Right lobe of liver (tissue), 6 donors: ENCODE results near the gene COPG2. TPM values are rescaled to one million over a fixed set of nuclear protein-coding genes. Genes with fewer than 3 reads are reported as not detected.
"Not testable (repeated sequence)": the region's sequence is repeated elsewhere in the genome, so short reads cannot be mapped to it uniquely, and the experiment has no call there.

Experiments used
- ATAC-seq, 4 donors: fragments of 200-7000 bp; cut with Tn5 transposase; one replicate each; pipeline ENCODE4 v1.9.1; 2020; ENCODE audit warnings: mild to moderate bottlenecking in 4 of 4, moderate library complexity in 4 of 4
- DNase-seq, 3 donors: peaks; one replicate each; pipeline ENCODE4 v3.0.0-alpha.2; 2020
- H3K27ac ChIP-seq, 3 donors: fragments of 200-600 bp; one replicate each; pipeline ENCODE4 v1.8.0; 2022
- H3K27me3 ChIP-seq, 2 donors: fragments of 200-600 bp; one replicate each; pipeline ENCODE4 v1.8.0; 2022
- H3K36me3 ChIP-seq, 4 donors: fragments of 200-600 bp; sonication (generic) in 1 of 4; one replicate each; pipeline versions ENCODE4 v1.5.1 to v1.8.0; 2017 to 2022; ENCODE audit warnings: control low read depth in 1 of 4
- H3K4me1 ChIP-seq, 4 donors: fragments of 200-600 bp; sonication (generic) in 1 of 4; one replicate each; pipeline versions ENCODE4 v1.5.1 to v1.8.0; 2017 to 2022; ENCODE audit warnings: control low read depth in 1 of 4
- H3K4me3 ChIP-seq, 3 donors: fragments of 200-600 bp; one replicate each; pipeline ENCODE4 v1.8.0; 2022
- H3K9me3 ChIP-seq, 4 donors: fragments of 200-600 bp; sonication (generic) in 1 of 4; one replicate each; pipeline versions ENCODE4 v1.5.1 to v1.8.0; 2017 to 2022; ENCODE audit warnings: control low read depth in 1 of 4
- POLR2A ChIP-seq: fragments of 450-650 bp; IDR thresholded peaks from one replicate; pipeline ENCODE4 v1.6.1; 2017; ENCODE audit warnings: antibody characterized with exemption, mild to moderate bottlenecking
- WGBS: methylation state at CpG from one replicate; pipeline ENCODE4 v1.1.6; 2018; ENCODE audit warnings: low coverage, low lambda C conversion rate; ENCODE audit not compliant: insufficient coverage; ENCODE audit errors: missing lambda C conversion rate; 5-methylcytosine and 5-hydroxymethylcytosine counted together
- intact Hi-C, 2 donors: fragments of 100-400 bp; cut with DNase I; formaldehyde crosslinking; loops; one replicate each; pipeline versions ENCODE4 v1.11.2 to v1.14.1; 2022
- total RNA-seq, 6 experiments: library from RNA; depleted of rRNA in 2 of 6; stranded (reverse); fragments of >200 nt in 2 of 6; fragmentation: NEBNext Ultra II Directional in 3 of 6; extraction: Animal tissue kit (Norgen Biotek cat#: 25700) in 3 of 6; gene quantifications; one replicate each; pipeline versions ENCODE4 v1.1.0 to v1.2.4, GENCODE V29; 2016 to 2023
- TF ChIP-seq, protein P1 (sequence below), 4 donors: fragments of 200-600 bp in 3 of 4; fragments of 450-650 bp in 1 of 4; IDR thresholded peaks; one replicate each; pipeline versions ENCODE4 v1.5.1 to v1.8.0; 2016 to 2022; ENCODE audit warnings: antibody characterized with exemption in 4 of 4, mild to moderate bottlenecking in 2 of 4
- donor health status: DM: no; HTN: yes; CAD: no.
- donor health status: DM: no; HTN: no; CAD: no.
- donor health status: DM: no; HTN: no; CAD: no.
- donor health status: DM: no; HTN: yes; CAD: no.
- donor health status: DM: no; HTN: yes; CAD: no.

The COPG2 gene
- total RNA-seq, 6 experiments from 2014 or later = 6.5 to 8.9 (median 8.4) TPM

DNA sequence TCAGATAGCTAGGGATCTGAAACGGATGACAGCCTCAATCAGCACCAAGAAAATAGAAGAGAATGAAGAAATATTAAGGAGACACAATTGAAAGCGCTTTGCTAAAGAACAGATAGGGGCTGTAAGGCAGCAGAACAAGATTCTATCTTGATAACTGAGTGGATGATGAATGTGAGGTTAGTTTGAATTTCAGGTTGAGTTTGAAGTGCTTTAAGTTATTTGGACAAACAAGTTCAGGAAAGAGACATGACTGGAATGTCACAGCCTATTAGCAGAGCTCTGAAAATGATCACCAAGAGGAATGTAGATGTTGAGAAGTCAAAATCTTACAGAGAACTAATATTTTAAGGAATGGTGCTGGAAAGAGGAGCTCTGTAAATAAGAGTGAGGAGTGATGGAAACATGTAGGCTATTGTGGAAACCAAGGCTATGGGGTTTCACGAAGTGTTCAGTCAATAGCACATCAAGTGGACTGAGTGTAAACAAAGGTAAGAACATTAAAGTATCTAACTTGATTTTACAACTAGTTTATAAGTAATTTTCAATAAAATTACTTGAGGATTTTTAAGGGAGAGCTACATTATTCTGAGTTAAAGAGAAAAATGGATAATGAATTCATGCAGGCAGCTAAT, 115.0 kb downstream of the COPG2 start:
- Histone ChIP-seq H3K9me3 (no peaks in the 10 kb centered on the region), H3K27me3 (no peaks in the 10 kb centered on the region), H3K36me3 (no peaks in the 10 kb centered on the region), H3K4me3 (no peak overlapping the region), H3K27ac (no peak overlapping the region), H3K4me1 (no peaks in the 10 kb centered on the region)
- ATAC-seq = no peak
- no peak for DNase-seq
- WGBS = 88% methylated on average over 3 of the region's 3 CpGs
- TF ChIP-seq, protein P1, sequence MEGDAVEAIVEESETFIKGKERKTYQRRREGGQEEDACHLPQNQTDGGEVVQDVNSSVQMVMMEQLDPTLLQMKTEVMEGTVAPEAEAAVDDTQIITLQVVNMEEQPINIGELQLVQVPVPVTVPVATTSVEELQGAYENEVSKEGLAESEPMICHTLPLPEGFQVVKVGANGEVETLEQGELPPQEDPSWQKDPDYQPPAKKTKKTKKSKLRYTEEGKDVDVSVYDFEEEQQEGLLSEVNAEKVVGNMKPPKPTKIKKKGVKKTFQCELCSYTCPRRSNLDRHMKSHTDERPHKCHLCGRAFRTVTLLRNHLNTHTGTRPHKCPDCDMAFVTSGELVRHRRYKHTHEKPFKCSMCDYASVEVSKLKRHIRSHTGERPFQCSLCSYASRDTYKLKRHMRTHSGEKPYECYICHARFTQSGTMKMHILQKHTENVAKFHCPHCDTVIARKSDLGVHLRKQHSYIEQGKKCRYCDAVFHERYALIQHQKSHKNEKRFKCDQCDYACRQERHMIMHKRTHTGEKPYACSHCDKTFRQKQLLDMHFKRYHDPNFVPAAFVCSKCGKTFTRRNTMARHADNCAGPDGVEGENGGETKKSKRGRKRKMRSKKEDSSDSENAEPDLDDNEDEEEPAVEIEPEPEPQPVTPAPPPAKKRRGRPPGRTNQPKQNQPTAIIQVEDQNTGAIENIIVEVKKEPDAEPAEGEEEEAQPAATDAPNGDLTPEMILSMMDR (IDR thresholded peaks at IDR 0.05) = no peak
- no peak for TF ChIP-seq POLR2A
- intact Hi-C loops = no loop called here

DNA sequence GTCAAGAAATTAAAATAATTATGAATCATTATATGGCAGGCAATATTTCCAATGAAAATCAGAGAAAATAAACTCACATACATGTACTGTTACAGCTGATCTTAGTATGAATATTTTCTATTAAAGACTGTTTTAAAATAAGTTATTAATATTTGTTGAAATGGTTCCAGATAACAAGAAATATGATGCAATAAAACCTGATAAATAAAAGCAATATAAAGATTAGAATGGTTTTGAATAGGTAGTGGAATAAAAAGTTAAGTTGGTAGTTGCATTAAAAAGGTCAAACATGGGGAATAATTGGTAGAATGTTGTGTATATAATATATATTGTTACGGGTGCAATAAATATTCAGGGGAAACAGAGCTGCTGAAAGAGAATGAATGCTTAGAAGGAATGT, 124.2 kb downstream of the COPG2 start:
- no peak overlapping the region for H3K27ac ChIP-seq

DNA sequence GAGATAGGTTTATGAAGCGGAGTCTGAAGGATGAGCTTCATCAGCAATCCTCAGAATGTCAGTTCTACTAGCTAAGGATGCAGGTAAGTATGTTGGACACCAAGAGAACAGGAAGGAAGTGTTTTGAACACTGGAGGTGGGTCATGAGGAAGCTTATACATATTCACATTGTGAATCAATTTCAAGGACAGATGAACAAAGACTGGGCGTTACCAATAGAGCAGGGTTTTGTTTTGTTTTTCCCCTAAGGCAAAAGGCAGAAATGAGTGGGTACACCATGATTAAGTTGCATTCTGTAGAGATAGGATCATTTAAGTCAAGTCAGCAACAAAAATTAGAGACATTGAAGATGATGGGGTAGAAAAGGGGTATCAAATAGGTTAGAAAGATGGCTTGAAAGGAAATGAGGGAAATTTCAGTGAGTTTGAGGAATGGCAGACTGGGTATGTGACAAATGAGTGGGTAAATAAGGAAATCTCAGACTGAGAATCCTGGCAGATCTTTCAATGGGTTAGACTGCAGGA, 125.0 kb downstream of the COPG2 start:
- intact Hi-C loops = no loop called here
- Histone ChIP-seq H3K36me3 (no peaks in the 10 kb centered on the region), H3K27me3 (no peaks in the 10 kb centered on the region), H3K9me3 (no peaks in the 10 kb centered on the region), H3K4me3 (no peak overlapping the region), H3K27ac (no peak overlapping the region), H3K4me1 (no peaks in the 10 kb centered on the region)
- ATAC-seq (no peak), DNase-seq (no peak)
- TF ChIP-seq POLR2A = no peak
- TF ChIP-seq, protein P1 (IDR thresholded peaks at IDR 0.05) = no peak
- WGBS = 88% methylated on average over 2 of the region's 2 CpGs

More for the DNA sequence above, 124.2 kb downstream of the COPG2 start:
- TF ChIP-seq, protein P1 (IDR thresholded peaks at IDR 0.05) = no peak
- TF ChIP-seq POLR2A = no peak
- ATAC-seq (no peak), DNase-seq (no peak)
- no peaks in the 10 kb centered on the region for H3K9me3 ChIP-seq
- no peaks in the 10 kb centered on the region for H3K27me3 ChIP-seq
- H3K4me3 ChIP-seq = no peak overlapping the region
- H3K36me3 ChIP-seq = no peaks in the 10 kb centered on the region
- intact Hi-C loops = no loop called here
- H3K4me1 ChIP-seq = no peaks in the 10 kb centered on the region
- 100% methylated on average over 1 of the region's 1 CpG for WGBS

DNA sequence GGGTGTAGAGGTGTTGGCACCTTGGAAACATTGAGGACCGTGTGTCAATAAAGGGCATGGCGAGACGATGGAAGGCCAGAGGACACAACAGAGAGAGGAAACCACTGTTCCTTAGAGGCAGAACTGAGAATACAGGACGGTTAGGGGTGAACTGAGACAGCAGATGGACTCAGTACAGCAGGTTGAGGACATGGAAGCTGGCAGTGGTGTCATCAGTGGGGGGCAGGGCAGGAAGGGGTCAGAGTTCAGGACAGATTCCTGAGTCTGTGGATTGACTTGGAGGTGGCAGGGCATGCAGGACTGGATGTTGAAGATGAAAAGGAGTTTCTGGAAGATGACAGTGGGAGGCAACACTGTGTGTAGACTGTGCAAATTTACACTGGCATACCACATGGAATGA, 126.3 kb downstream of the COPG2 start:
- H3K4me1 ChIP-seq, DNase-seq, H3K36me3 ChIP-seq, H3K27me3 ChIP-seq, H3K27ac ChIP-seq, H3K4me3 ChIP-seq, H3K9me3 ChIP-seq, intact Hi-C loops: not testable (repeated sequence)
- peak in 1 of 4 donors; percentile 58 for ATAC-seq
- WGBS = 69% methylated on average over 4 of the region's 4 CpGs

DNA sequence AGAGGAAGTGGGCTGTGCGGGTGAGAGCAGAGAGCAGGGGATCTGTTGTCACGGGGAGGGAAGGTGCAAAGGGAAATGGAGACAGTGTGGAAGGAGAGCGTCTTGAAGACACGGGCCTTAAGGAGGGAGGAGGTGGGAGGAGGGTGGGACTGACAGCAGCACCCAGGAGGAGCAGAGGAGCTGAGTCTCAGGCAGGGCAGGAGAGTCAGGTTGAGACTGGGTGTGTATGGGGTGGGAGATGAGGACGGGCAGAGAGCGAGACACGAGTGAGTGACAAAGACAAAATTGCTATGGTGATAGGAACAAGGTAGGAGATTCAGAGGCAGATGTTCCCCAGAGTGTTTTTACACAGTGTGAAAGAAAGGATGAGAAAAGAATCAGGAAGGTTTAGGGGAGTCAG, 127.3 kb downstream of the COPG2 start:
- H3K4me1 ChIP-seq, ATAC-seq, H3K27ac ChIP-seq, H3K4me3 ChIP-seq, H3K27me3 ChIP-seq, DNase-seq, intact Hi-C loops, H3K36me3 ChIP-seq, H3K9me3 ChIP-seq: not testable (repeated sequence)
- WGBS = 82% methylated on average over 7 of the region's 7 CpGs

DNA sequence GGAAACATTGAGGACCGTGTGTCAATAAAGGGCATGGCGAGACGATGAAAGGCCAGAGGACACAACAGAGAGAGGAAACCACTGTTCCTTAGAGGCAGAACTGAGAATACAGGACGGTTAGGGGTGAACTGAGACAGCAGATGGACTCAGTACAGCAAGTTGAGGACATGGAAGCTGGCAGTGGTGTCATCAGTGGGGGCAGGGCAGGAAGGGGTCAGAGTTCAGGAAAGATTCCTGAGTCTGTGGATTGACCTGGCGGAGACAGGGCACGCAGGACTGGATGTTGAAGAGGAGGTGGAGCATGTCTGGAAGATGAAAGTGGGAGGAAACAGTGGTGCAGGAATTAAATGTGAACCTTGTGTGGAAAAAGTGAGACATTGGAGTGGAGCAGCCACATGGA, 130.7 kb downstream of the COPG2 start:
- H3K9me3 ChIP-seq, DNase-seq, H3K27ac ChIP-seq, H3K27me3 ChIP-seq, H3K4me1 ChIP-seq, H3K36me3 ChIP-seq, H3K4me3 ChIP-seq, intact Hi-C loops: not testable (repeated sequence)
- WGBS = 14% methylated on average over 2 of the region's 6 CpGs
- ATAC-seq = peak; percentile 47 to 76 (median 62)
